ENCODE results near the gene FBXL17.

Gene FBXL17

GRCh38 chr5:107935645-107936044 is 446.3 kb downstream of the FBXL17 start:
- TF ChIP-seq POLR2AphosphoS5 (IDR thresholded peaks at IDR 0.05; ENCODE audit: low read depth, low read length) (no peak), TAF1 (IDR thresholded peaks at IDR 0.05; ENCODE audit: borderline replicate concordance, insufficient read depth, low read length) (no peak), FOXP2 (optimal IDR thresholded peaks at IDR 0.05; ENCODE audit: borderline replicate concordance, extremely low read depth, extremely low read length, insufficient read depth) (no peak), SIN3A (IDR thresholded peaks at IDR 0.05; ENCODE audit: borderline replicate concordance, insufficient read depth, low read length) (no peak), REST (IDR thresholded peaks at IDR 0.05; ENCODE audit: insufficient read depth in 1 of 2, low read depth in 2 of 2, low read length in 2 of 2) (no peak)

- TF ChIP-seq SIN3A (IDR thresholded peaks at IDR 0.05; ENCODE audit: borderline replicate concordance, insufficient read depth, low read length) (no peak), FOXP2 (optimal IDR thresholded peaks at IDR 0.05; ENCODE audit: borderline replicate concordance, extremely low read depth, extremely low read length, insufficient read depth) (no peak), TAF1 (IDR thresholded peaks at IDR 0.05; ENCODE audit: borderline replicate concordance, insufficient read depth, low read length) (no peak), REST (IDR thresholded peaks at IDR 0.05; ENCODE audit: insufficient read depth in 1 of 2, low read depth in 2 of 2, low read length in 2 of 2) (no peak)
These were observed 448.6 kb downstream of the FBXL17 start for GRCh38 chr5:107933326-107933725.

GRCh38 chr5:107930891-107931290 is 451.0 kb downstream of the FBXL17 start:
- no peak for TF ChIP-seq FOXP2 (optimal IDR thresholded peaks at IDR 0.05; ENCODE audit: borderline replicate concordance, extremely low read depth, extremely low read length, insufficient read depth)
- no peak for TF ChIP-seq REST (IDR thresholded peaks at IDR 0.05; ENCODE audit: insufficient read depth in 1 of 2, low read depth in 2 of 2, low read length in 2 of 2)
- no peak for TF ChIP-seq TAF1 (IDR thresholded peaks at IDR 0.05; ENCODE audit: borderline replicate concordance, insufficient read depth, low read length)
- no peak for TF ChIP-seq POLR2AphosphoS5 (IDR thresholded peaks at IDR 0.05; ENCODE audit: low read depth, low read length)
- no peak for TF ChIP-seq SIN3A (IDR thresholded peaks at IDR 0.05; ENCODE audit: borderline replicate concordance, insufficient read depth, low read length)

GRCh38 chr5:107930092-107930491 is 451.8 kb downstream of the FBXL17 start:
- TF ChIP-seq REST (IDR thresholded peaks at IDR 0.05; ENCODE audit: insufficient read depth in 1 of 2, low read depth in 2 of 2, low read length in 2 of 2) (no peak), FOXP2 (optimal IDR thresholded peaks at IDR 0.05; ENCODE audit: borderline replicate concordance, extremely low read depth, extremely low read length, insufficient read depth) (no peak), TAF1 (IDR thresholded peaks at IDR 0.05; ENCODE audit: borderline replicate concordance, insufficient read depth, low read length) (no peak), POLR2AphosphoS5 (IDR thresholded peaks at IDR 0.05; ENCODE audit: low read depth, low read length) (no peak), SIN3A (IDR thresholded peaks at IDR 0.05; ENCODE audit: borderline replicate concordance, insufficient read depth, low read length) (no peak)

- no peak for TF ChIP-seq SIN3A (IDR thresholded peaks at IDR 0.05; ENCODE audit: borderline replicate concordance, insufficient read depth, low read length)
- TF ChIP-seq TAF1 (IDR thresholded peaks at IDR 0.05; ENCODE audit: borderline replicate concordance, insufficient read depth, low read length): no peak
- no peak for TF ChIP-seq POLR2AphosphoS5 (IDR thresholded peaks at IDR 0.05; ENCODE audit: low read depth, low read length)
- no peak for TF ChIP-seq FOXP2 (optimal IDR thresholded peaks at IDR 0.05; ENCODE audit: borderline replicate concordance, extremely low read depth, extremely low read length, insufficient read depth)
- TF ChIP-seq REST (IDR thresholded peaks at IDR 0.05; ENCODE audit: insufficient read depth in 1 of 2, low read depth in 2 of 2, low read length in 2 of 2): no peak
These were observed 452.8 kb downstream of the FBXL17 start for GRCh38 chr5:107929080-107929479.
